DOHH2 (cell line): ENCODE measurements around the gene RNF212.

Experiments used
- H3F3A ChIP-seq: fragments of 200-600 bp; sonication (generic), shearing (Covaris generic); 2 replicates; pipeline ENCODE4 v1.6.0; 2016; ENCODE audit warnings: antibody characterized with exemption, mild to moderate bottlenecking; ENCODE audit not compliant: control insufficient read depth, insufficient read depth
- H3K27ac ChIP-seq: fragments of 200-600 bp; sonication (generic); 2 replicates; pipeline ENCODE4 v1.5.1; 2014; ENCODE audit warnings: low read depth, mild to moderate bottlenecking, low read length, moderate library complexity
- H3K27me3 ChIP-seq: fragments of 200-600 bp; sonication (generic); 2 replicates; pipeline ENCODE4 v1.6.1; 2014; ENCODE audit warnings: mild to moderate bottlenecking, low read length, mixed read lengths; ENCODE audit not compliant: control insufficient read depth
- H3K36me3 ChIP-seq: fragments of 200-600 bp; sonication (generic); 2 replicates; pipeline ENCODE4 v1.6.1; 2014; ENCODE audit warnings: mild to moderate bottlenecking, low read length, moderate library complexity, mixed read lengths; ENCODE audit not compliant: control insufficient read depth
- H3K4me1 ChIP-seq: fragments of 200-600 bp; sonication (generic); 2 replicates; pipeline ENCODE4 v1.6.1; 2014; ENCODE audit warnings: mild to moderate bottlenecking, low read length, mixed read lengths; ENCODE audit not compliant: control insufficient read depth
- H3K4me2 ChIP-seq: fragments of 200-600 bp; sonication (generic); 2 replicates; pipeline ENCODE4 v1.6.0; 2014; ENCODE audit warnings: mild to moderate bottlenecking, low read length, moderate library complexity
- H3K4me3 ChIP-seq: fragments of 200-600 bp; sonication (generic); 2 replicates; pipeline ENCODE4 v1.5.1; 2014; ENCODE audit warnings: mild to moderate bottlenecking, low read length, mixed read lengths
- H3K79me2 ChIP-seq: fragments of 200-600 bp; sonication (generic); 2 replicates; pipeline ENCODE4 v1.6.1; 2014; ENCODE audit warnings: mild to moderate bottlenecking, low read length, mixed read lengths; ENCODE audit not compliant: control insufficient read depth
- H3K9me2 ChIP-seq: fragments of 200-600 bp; sonication (generic); replicated peaks from 2 replicates; pipeline ENCODE4 v1.6.1; 2014; ENCODE audit warnings: mild to moderate bottlenecking, low read length, mixed read lengths; ENCODE audit not compliant: control insufficient read depth
- H3K9me3 ChIP-seq: fragments of 200-600 bp; sonication (generic); 2 replicates; pipeline ENCODE4 v1.6.1; 2014; ENCODE audit warnings: antibody characterized with exemption, low read length, mixed read lengths; ENCODE audit not compliant: control insufficient read depth, insufficient read depth
- H4K20me1 ChIP-seq: fragments of 200-600 bp; sonication (generic); 2 replicates; pipeline ENCODE4 v1.6.0; 2014; ENCODE audit warnings: low read depth, mild to moderate bottlenecking, antibody characterized with exemption, low read length, moderate library complexity; ENCODE audit not compliant: control insufficient read depth, insufficient read depth
- CTCF ChIP-seq: fragments of 200-600 bp; sonication (generic); IDR thresholded peaks from one replicate; pipeline ENCODE4 v1.5.1; 2014; ENCODE audit warnings: antibody characterized with exemption, mild to moderate bottlenecking, low read depth, low read length; ENCODE audit not compliant: poor library complexity, severe bottlenecking
- EZH2phosphoT487 ChIP-seq: fragments of 200-600 bp; sonication (generic); IDR thresholded peaks from 2 replicates; pipeline ENCODE4 v1.6.1; 2017; ENCODE audit warnings: borderline replicate concordance, mild to moderate bottlenecking, antibody characterized with exemption, low read length, moderate library complexity, mixed read lengths

RNF212 gene

DNA sequence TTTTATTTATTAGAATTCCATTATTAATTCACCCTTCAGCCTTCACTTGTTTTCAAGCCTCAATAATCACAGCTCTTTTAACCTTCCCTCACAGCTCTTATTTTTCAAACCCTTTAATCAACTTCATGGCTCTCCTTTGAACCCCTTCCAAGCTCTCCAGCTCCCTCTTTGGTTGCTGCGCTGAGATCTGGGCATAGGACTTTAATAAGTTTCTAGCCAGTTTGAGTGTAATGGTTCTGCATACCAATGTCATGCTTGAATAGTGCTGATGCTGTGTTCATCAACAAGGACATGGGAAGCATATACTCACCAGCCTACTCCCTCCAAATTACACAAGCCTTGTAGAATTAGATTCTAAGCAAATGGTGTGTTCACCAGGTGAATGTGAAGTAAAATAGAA is 3.5 kb upstream of the RNF212 start:
- Histone ChIP-seq H3K4me2 (no peak overlapping the region), H3K9me2 (no peaks in the 10 kb centered on the region), H4K20me1 (no peaks in the 10 kb centered on the region), H3K36me3 (no peaks in the 10 kb centered on the region), H3K27me3 (peaks cover 18% of the 10 kb centered on the region), H3F3A (no peaks in the 10 kb centered on the region), H3K9me3 (no peaks in the 10 kb centered on the region), H3K79me2 (no peaks in the 10 kb centered on the region), H3K4me1 (no peaks in the 10 kb centered on the region), H3K27ac (no peak overlapping the region), H3K4me3 (no peak overlapping the region)
- TF ChIP-seq EZH2phosphoT487 (no peak), CTCF (no peak)

DNA sequence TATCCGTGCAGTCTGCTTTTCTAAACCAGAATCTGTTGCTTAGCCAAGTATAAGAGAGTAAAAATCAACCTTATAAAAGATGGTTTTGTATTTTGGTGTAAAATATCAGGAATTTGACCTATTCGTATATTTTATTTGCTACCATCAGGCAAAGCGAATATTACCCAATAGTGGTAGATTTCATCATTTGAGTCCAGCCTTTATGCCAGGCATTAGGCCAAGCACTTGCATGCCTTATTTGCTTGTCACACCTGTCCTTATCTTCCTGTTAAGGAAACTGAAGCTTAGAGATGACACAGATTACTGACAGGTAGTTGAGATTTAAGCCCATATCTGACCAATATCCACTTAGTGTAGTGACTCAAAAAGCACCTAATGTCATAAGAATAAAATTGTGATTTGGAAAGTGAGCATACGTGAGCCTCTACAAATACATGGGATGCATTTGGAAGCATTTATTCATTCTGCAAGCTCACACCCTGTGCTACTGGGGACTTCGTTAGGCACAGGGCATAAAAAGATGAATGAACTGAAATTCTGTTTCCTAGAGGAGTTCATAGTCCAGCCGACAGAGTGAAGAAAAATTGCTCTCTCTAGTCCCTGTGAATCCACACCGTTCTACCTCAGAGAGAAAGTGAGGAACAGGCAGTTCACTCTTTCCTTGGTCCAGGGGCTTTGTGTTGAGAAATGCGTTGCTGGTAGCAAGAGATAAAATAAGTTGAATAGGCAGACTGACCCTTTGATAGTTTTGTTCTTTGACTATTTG is 2.3 kb upstream of the RNF212 start:
- Histone ChIP-seq H3K4me2 (no peak overlapping the region), H3K4me3 (no peak overlapping the region), H3K27ac (no peak overlapping the region), H3K27me3 (peaks cover 16% of the 10 kb centered on the region), H4K20me1 (no peaks in the 10 kb centered on the region), H3K4me1 (no peaks in the 10 kb centered on the region), H3K9me2 (no peaks in the 10 kb centered on the region), H3F3A (no peaks in the 10 kb centered on the region), H3K79me2 (no peaks in the 10 kb centered on the region), H3K36me3 (no peaks in the 10 kb centered on the region), H3K9me3 (no peaks in the 10 kb centered on the region)
- TF ChIP-seq CTCF = no peak
- TF ChIP-seq EZH2phosphoT487 = no peak

GRCh38 chr4:1112821-1113182 is 562 bp downstream of the RNF212 start:
- H3K9me2 ChIP-seq = no peaks in the 10 kb centered on the region
- no peaks in the 10 kb centered on the region for H3K36me3 ChIP-seq
- H3K9me3 ChIP-seq = no peaks in the 10 kb centered on the region
- H3K4me2 ChIP-seq = no peak overlapping the region
- H3K4me3 ChIP-seq = no peak overlapping the region
- no peaks in the 10 kb centered on the region for H3K4me1 ChIP-seq
- H3F3A ChIP-seq = no peaks in the 10 kb centered on the region
- H3K27ac ChIP-seq = no peak overlapping the region
- TF ChIP-seq CTCF = no peak
- TF ChIP-seq EZH2phosphoT487 = no peak
- no peaks in the 10 kb centered on the region for H3K79me2 ChIP-seq
- H3K27me3 ChIP-seq = peaks cover 15% of the 10 kb centered on the region
- no peaks in the 10 kb centered on the region for H4K20me1 ChIP-seq
